Measurements from ENCODE around the gene HOXA6.

HOXA6 gene

DNA sequence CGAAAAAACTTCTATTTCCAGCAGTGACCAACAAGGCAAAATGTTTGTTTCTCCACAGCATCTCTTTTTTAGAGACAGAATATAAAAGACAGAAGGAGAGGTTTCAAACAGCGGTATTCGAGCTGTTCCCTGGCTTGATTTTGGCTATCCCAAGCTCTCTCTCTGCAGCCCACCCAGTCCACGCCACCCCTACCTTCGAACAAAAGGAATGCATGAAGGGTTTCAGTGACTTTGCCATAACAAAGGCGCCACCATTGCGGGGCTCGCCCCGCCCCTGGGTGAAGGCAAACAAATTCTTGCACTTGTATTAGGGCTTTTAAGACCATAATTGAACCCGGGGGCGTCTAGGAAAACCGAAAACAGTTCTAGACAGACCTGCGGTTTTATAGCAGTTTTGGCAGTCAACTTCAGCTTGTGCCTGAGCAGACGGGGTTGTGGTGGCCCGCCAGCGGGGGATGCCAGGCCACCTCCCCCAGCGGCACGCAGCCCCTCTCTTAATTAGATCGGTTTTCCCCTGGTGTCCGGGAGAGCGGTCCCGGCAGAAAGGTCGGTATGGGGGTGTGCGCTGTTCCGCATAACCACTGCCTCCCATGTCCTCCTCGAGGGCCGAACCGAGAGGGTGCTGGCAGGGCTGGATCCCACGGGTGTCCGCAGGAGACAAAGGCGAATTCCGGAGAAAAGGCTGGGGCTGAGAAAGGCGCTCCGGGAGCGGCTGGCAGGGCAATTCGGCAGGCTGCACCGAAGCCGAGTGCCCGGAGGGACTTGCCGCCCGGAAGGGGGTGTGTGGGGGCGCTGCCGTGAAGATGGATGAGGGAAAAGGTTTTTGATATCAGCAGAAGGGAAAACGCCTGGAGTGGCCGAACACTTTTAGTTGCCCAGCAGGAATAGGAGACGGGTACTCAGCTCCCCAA, 40.2 kb upstream of the HOXA6 start:
- H3K4me3 ChIP-seq (ENCODE audit: low read depth, low read length) = no peak overlapping the region
- no peak for DNase-seq (ENCODE audit: low read depth)
- TF ChIP-seq, protein P1, sequence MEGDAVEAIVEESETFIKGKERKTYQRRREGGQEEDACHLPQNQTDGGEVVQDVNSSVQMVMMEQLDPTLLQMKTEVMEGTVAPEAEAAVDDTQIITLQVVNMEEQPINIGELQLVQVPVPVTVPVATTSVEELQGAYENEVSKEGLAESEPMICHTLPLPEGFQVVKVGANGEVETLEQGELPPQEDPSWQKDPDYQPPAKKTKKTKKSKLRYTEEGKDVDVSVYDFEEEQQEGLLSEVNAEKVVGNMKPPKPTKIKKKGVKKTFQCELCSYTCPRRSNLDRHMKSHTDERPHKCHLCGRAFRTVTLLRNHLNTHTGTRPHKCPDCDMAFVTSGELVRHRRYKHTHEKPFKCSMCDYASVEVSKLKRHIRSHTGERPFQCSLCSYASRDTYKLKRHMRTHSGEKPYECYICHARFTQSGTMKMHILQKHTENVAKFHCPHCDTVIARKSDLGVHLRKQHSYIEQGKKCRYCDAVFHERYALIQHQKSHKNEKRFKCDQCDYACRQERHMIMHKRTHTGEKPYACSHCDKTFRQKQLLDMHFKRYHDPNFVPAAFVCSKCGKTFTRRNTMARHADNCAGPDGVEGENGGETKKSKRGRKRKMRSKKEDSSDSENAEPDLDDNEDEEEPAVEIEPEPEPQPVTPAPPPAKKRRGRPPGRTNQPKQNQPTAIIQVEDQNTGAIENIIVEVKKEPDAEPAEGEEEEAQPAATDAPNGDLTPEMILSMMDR (IDR thresholded peaks at IDR 0.05; ENCODE audit: low read depth, low read length, missing control alignments) = no peak

GRCh38 chr7:27186668-27187474, 39.3 kb upstream of the HOXA6 start:
- H3K4me3 ChIP-seq (ENCODE audit: low read depth, low read length) = no peak overlapping the region
- TF ChIP-seq, protein P1 (IDR thresholded peaks at IDR 0.05; ENCODE audit: low read depth, low read length, missing control alignments) = no peak
- DNase-seq (ENCODE audit: low read depth) = no peak

DNA sequence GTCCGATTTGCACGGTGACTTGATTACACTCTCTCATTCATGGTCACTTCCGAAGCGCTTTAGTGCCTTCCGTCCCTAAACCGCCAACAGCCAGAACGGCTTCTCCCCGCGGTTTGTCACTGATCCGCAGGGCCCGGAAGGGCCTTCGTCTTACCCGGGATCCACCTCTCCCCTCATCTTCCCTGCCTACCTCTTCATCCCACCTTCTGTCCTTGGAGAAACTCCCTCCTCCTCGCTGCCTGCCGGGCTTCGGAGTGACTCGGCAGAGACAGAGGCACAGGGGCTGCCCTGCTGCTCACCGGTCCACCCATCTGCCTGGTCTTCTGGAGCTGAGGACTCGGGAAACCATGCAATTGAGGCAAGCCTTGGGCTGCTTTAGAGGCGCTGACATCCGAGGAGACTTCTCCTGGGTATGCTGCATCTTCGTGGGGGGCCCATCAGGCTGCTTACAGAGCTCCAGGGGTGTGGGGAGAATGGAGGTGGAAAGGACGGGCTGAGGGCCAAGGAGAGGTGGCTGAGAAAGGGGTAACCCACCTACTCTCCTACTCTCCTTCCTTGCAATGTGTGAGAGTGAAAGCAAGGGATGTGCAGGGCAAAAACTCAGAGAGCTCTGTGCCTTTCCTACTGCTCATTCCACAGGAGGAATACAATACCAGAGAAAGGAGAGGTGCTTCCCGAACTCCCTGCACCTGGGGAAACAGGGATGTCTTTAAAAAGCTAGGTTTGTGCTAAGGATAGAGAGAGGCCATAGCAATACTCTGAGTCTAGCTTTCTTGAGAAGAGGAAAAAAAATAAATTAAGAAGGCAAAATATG, 38.5 kb upstream of the HOXA6 start:
- DNase-seq (ENCODE audit: low read depth) = no peak
- TF ChIP-seq, protein P1 (IDR thresholded peaks at IDR 0.05; ENCODE audit: low read depth, low read length, missing control alignments) = no peak
- no peak overlapping the region for H3K4me3 ChIP-seq (ENCODE audit: low read depth, low read length)

DNA sequence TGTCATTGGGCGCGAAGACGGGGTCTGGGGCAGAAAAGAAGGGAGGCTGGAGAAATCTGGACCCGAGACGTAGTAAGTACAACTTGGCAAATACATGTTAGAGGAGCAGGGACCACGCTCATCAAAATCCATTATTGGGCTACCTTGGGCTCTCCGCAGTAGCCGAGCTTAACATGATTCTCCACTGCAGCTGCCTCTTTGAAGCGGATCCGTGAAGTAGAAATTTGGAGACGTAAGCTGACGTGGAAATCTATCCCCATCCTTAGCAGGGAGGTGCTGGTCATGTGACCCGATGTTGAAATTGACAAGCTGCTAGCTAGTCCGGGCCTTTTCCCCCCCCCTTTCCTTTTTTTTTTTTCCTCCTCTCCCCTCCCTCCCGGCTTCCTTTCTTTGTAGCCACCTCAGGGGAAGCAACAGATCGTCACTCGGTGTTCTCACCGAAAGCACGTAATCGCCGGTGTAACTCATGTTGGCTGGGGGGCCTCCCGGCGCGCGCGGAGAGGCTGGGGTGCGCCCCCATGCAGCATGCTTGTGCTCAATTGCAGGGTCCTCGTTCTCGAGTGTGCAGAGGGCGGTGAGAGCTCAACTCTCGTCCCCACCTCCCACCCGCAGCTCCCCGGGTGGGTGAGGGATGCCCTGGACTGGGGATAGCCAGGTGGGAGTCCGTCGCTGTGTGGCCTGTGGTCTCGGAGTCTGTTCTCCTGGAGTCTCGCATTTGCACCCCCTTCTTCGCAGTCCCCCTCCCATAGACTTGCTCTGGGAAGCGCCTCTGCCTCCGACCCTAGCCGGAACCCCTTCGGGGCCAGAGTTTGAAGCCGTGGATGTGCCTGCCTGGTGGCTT, 37.7 kb upstream of the HOXA6 start, which contains the start of gene HOXA11:
TSS of gene HOXA11 (minus strand) at position 220 of the 841 bp plus-strand sequence. CDS start at position 132, 88 bp downstream.
- TF ChIP-seq, protein P1 (IDR thresholded peaks at IDR 0.05; ENCODE audit: low read depth, low read length, missing control alignments) = no peak
- DNase-seq (ENCODE audit: low read depth) = no peak
- peak within 1 kb of the TSS; percentile 24 for H3K4me3 ChIP-seq (ENCODE audit: low read depth, low read length)

DNA sequence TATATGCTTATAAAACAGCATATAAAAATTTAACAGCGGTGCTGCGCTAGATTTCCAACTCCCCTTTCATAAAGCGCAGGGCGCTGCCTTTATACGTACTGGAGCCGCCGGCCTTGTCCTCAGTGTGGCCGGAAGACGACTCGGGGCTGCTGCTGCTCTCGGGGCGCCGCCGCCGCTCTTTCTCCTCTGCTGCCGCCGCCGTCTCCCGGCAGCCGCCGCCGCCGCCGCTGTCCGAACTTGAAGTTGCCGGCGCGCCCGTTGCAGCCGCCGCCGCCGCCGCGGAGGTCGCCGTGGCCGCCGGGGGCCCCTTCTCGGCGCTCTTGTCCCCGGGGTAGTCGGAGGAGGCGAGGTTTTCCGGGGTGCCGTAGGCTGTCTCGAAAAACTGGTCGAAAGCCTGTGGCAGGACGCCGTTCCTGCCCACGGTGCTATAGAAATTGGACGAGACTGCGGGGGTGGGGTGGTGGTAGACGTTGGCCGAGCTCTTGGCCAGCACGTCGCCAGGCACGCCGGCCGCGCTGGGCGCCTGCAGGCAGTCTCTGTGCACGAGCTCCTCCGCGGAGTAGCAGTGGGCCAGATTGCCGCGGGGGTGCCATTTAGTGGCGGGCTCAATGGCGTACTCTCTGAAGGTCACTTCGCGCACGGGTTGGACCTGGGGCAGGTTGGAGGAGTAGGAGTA, 36.9 kb upstream of the HOXA6 start:
- peak overlapping the region; percentile 24 for H3K4me3 ChIP-seq (ENCODE audit: low read depth, low read length)
- TF ChIP-seq, protein P1 (IDR thresholded peaks at IDR 0.05; ENCODE audit: low read depth, low read length, missing control alignments) = no peak
- DNase-seq (ENCODE audit: low read depth) = no peak

Measured in GM12864 (cell line).